ENCODE measurements around the gene METTL13. TPM values are rescaled to one million over a fixed set of nuclear protein-coding genes. Genes with fewer than 3 reads are reported as not detected.
"Not testable (repeated sequence)": the region's sequence is repeated elsewhere in the genome, so short reads cannot be mapped to it uniquely, and the experiment has no call there.

Gene METTL13
- total RNA-seq, 1 donor from 2014 or later = 6.9 TPM

DNA sequence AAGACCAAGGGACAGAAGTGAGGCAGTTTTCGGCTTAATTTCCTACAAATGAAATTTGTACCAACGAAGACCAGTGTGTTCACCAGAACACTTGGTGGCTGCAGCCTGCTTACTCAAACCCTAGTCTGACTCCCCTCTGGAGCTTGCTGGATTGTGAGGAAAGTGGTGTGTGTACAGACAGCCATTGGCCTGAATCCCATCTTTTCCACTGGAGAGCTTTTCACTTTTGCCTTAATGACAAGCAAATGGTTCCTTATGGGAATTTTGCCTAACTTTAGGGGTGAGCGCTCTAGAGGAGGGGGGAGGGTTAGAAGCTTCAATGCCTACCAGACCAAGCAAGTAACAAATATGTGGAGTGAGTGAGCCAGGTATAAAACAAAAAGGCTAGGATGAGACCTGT lies 17.3 kb downstream of the METTL13 start:
- Histone ChIP-seq H3K9me3 (no peaks in the 10 kb centered on the region), H3K27me3 (no peaks in the 10 kb centered on the region), H3K27ac (no peak overlapping the region), H3K4me3 (no peak overlapping the region), H3K4me1 (no peaks in the 10 kb centered on the region), H3K36me3 (peaks cover 30 to 37% of the 10 kb centered on the region in 2 donors)
- TF ChIP-seq CTCF (IDR thresholded peaks at IDR 0.05) = no peak
- no peak for DNase-seq (ENCODE audit: low spot score in 2 of 2)
- intact Hi-C loops (cut with DNase I) = no loop called here

DNA sequence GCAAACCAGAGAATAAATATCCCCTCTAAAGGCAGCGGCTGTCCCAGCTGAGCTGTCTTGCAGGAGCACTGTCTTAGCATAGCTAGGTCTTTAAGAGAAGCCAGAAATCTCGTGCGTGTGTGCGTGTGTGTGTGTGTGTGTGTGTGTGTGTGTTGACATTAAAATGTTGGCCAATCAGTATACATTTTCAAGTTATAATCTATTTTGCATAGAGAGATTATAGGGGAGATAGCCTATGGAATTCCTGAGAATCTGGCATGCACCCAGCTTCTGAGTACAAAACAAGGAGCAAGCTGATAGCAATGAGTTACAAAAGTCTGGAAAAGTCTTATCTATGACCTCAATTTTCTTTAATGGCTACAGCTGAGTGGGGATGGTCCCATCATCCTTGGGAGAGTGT lies 17.7 kb downstream of the METTL13 start:
- no peaks in the 10 kb centered on the region for H3K4me1 ChIP-seq
- intact Hi-C loops (cut with DNase I) = no loop called here
- H3K27ac ChIP-seq = no peak overlapping the region
- no peak for TF ChIP-seq CTCF (IDR thresholded peaks at IDR 0.05)
- H3K4me3 ChIP-seq = no peak overlapping the region
- DNase-seq (ENCODE audit: low spot score in 2 of 2) = no peak
- peaks cover 30 to 33% of the 10 kb centered on the region in 2 donors for H3K36me3 ChIP-seq
- no peaks in the 10 kb centered on the region for H3K9me3 ChIP-seq
- no peaks in the 10 kb centered on the region for H3K27me3 ChIP-seq

GRCh38 chr1:171799698-171800097 lies 18.2 kb downstream of the METTL13 start:
- H3K36me3 ChIP-seq = peaks cover 28% of the 10 kb centered on the region in 2 donors
- DNase-seq (ENCODE audit: low spot score in 2 of 2); H3K27ac ChIP-seq; H3K9me3 ChIP-seq; H3K4me3 ChIP-seq; H3K4me1 ChIP-seq; H3K27me3 ChIP-seq: not testable (repeated sequence)
- intact Hi-C loops (cut with DNase I) = loop anchor here (5.0 kb wide), 1 partner anchor 643 kb away; the partner anchor contains the start of gene PIGC

DNA sequence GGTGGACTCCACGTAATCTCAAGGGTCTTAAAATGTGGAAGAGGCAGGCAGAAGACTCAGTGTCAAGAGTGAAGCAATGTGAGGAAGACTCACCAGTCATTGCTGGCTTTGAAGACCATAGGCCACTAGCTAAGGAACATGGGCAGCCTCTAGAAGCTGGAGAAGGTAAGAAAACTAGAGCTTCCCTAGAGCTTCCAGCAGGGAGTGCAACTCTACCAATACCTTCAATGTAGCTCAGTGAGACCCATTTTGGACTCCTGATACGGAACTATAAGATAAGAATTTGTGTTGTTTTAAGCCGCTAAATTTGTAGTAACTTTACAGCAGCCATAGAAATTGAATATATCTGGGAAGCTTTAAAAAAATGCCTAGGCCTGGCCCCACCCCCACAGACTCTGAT lies 18.9 kb downstream of the METTL13 start:
- Histone ChIP-seq H3K4me3 (no peak overlapping the region), H3K36me3 (peaks cover 21 to 25% of the 10 kb centered on the region in 2 donors), H3K9me3 (no peaks in the 10 kb centered on the region), H3K4me1 (no peaks in the 10 kb centered on the region), H3K27ac (no peak overlapping the region), H3K27me3 (no peaks in the 10 kb centered on the region)
- TF ChIP-seq CTCF (IDR thresholded peaks at IDR 0.05) = no peak
- intact Hi-C loops (cut with DNase I) = loop anchor here (5.0 kb wide), 1 partner anchor 642 kb away; the partner anchor contains the start of gene PIGC
- DNase-seq (ENCODE audit: low spot score in 2 of 2) = no peak

DNA sequence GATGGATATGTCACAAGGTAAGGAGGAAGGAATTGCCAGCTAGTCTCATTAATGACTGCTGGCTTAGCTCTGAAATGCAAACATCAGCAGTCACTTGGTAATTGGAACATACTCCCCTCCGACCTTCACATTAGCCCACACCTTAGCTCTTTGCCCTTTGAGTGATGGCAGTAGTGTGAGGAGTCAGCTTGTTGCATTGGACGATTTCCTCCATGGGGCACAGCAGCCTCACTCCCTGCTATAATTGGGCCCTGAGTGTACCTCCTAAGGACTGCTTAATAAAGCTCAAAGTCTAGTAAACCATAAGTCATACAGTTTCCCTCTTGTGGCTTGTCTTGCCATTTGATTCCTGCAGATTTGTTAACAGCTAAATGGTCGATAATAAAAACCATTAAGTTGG lies 19.4 kb downstream of the METTL13 start:
- DNase-seq (ENCODE audit: low spot score in 2 of 2) = no peak
- peaks cover 16 to 24% of the 10 kb centered on the region in 2 donors for H3K36me3 ChIP-seq
- H3K4me3 ChIP-seq = no peak overlapping the region
- H3K9me3 ChIP-seq = no peaks in the 10 kb centered on the region
- intact Hi-C loops (cut with DNase I) = loop anchor here (1.0 to 5.0 kb wide), 2 partner anchors 184 to 641 kb away; partner anchors contain the start of gene PIGC
- no peak for TF ChIP-seq CTCF (IDR thresholded peaks at IDR 0.05)
- H3K27ac ChIP-seq = no peak overlapping the region
- no peaks in the 10 kb centered on the region for H3K4me1 ChIP-seq
- H3K27me3 ChIP-seq = no peaks in the 10 kb centered on the region

DNA sequence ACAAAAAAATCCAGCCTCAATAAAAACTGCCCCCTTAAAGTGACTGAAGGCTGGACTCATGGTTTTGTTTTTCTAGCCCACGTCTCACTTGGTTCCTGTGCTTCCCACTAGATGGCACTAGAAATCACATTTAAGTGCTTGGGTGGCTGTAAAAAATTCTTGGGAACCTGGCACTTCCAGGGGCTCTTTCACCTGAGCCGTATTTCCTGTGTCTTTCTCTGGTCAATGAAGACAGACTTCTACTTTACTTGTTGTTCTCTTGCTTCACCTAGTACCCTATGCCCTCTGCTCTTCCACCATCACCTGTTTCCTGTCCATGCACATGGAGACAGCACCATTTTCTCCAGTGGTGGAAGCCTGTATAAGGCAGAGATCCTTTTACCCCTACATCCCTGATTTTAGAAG lies 20.0 kb downstream of the METTL13 start:
- peaks cover 12 to 17% of the 10 kb centered on the region in 2 donors for H3K36me3 ChIP-seq
- intact Hi-C loops (cut with DNase I) = loop anchor here (1.0 to 5.0 kb wide), 2 partner anchors 184 to 641 kb away; partner anchors contain the start of gene PIGC
- H3K9me3 ChIP-seq = no peaks in the 10 kb centered on the region
- no peaks in the 10 kb centered on the region for H3K27me3 ChIP-seq
- no peak overlapping the region for H3K27ac ChIP-seq
- no peak for DNase-seq (ENCODE audit: low spot score in 2 of 2)
- no peak overlapping the region for H3K4me3 ChIP-seq
- peak; percentile 56 to 82 (median 80) for TF ChIP-seq CTCF (IDR thresholded peaks at IDR 0.05)
- no peaks in the 10 kb centered on the region for H3K4me1 ChIP-seq

All from ascending aorta (tissue), 2 donors.